Stimulated activated CD8-positive, alpha-beta memory T cell treated with anti-CD3 and anti-CD28 coated beads, Interleukin-2, amount 100 ng/mL, for 48 hours (primary cell): Measurements from ENCODE around the gene C18orf32.
A peak's percentile ranks its signal among the peaks of the same experiment; 100 is the strongest.
"Not testable (repeated sequence)": the region's sequence is repeated elsewhere in the genome, so short reads cannot be mapped to it uniquely, and the experiment has no call there.

ENCODE experiments used
- DNase-seq, 2 donors: peaks; one replicate each; pipeline ENCODE4 v3.0.0-alpha.2; 2020; ENCODE audit warnings: low read depth in 2 of 2

C18orf32 gene

DNA sequence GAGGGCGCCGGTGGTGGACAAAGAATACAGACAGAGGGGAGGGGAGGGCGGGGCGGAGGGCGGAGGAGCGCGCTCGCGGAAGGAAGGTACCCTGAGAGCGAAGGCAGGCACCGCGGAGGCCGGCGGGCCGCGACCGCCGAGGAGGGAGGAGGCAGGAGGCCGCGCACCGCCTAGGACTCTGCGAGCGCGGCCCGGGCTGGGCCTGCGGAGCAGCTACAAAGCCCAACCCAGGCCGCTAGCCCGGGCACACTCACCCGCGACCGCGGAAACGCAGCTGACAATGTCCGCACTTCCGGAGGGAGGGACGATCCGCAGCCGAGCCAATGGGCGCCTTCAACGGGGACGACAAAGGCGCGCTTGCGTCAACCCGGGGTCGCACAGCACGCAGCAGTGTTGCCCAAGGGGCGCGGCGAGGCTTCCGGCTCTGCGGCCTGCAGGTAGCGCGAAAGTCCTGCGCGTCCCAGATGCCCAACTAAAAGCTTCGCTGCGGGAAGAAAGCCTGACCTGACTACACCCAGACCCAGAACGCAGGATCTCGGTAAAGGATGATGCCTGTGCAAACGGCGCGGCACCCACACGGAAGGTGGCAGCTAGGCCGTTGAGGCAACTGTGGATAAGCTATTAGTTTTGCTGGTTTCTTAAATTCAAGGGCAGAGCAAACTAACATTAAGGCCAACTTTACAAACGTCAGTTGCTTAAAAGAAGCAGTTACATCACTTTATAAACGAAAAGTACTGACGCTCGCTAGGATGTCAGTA is at the start of gene C18orf32:
Gene C18orf32 (minus strand): TSS at position 282 of the 758 bp plus-strand sequence. CDS start 3,486 bp downstream, outside the sequence.
- peak; percentile 94 for DNase-seq

- DNase-seq, result no peak
Measured at GRCh38 chr18:49534846-49535601, 48.0 kb upstream of the C18orf32 start.

- no peak for DNase-seq
Measured at GRCh38 chr18:49531678-49532153, 44.7 kb upstream of the C18orf32 start.

- no peak for DNase-seq
Measured at GRCh38 chr18:49529596-49529995, 42.6 kb upstream of the C18orf32 start.

DNA sequence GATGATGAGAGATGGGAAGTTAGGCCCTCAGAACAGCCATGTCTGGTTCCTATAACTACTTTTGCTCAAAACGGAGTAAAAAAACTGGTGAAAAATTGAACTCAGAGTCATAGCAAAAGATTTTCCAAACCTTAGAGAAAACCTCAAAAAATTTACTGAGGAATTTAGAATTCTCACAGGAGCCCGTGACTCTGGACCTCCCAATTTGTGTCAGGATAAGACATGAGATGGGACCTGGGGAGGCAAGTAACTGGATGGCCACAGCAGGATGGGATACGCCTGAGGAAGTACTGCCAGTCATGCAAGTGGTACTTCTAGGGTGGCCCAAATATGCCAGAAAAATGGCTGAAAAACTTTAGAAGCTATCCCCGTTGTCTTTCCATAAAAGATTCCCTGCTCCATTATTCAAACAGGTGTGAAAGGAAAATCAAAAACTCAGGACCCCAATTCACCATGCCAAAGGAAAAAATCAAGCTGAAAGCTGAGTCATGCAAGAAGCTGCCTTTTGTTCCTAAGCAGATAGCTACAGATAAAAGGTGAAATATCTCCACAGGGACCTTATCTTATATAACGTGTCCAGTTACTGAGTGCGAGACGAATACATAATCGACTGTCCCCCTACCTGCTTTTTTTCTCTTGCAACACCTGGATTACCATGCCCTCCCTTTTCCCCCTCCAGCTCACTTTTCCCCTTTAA is 40.7 kb upstream of the C18orf32 start:
- no peak for DNase-seq

GRCh38 chr18:49525981-49526380 is 38.9 kb upstream of the C18orf32 start:
- no peak for DNase-seq

DNA sequence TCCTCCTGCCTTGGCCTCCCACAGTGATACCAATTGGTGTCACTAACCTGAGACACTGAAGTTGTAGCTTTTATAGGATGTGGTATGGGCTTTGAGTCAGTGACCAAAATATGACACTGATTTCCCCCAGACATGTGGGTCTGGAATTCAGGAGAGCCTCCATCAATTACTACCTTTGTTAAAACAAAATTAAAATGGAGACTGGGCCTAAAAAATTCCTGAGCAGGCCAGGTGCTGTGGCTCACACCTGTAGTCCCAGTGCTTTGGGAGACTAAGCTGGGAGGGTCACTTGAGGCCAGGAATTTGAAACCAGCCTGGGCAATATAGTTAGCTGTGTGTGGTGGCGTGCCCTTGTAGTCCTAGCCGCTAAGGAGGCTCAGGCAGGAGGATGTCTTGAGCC is 37.9 kb upstream of the C18orf32 start:
- no peak for DNase-seq

- no peak for DNase-seq
Measured at GRCh38 chr18:49524349-49524748, 37.3 kb upstream of the C18orf32 start.

DNA sequence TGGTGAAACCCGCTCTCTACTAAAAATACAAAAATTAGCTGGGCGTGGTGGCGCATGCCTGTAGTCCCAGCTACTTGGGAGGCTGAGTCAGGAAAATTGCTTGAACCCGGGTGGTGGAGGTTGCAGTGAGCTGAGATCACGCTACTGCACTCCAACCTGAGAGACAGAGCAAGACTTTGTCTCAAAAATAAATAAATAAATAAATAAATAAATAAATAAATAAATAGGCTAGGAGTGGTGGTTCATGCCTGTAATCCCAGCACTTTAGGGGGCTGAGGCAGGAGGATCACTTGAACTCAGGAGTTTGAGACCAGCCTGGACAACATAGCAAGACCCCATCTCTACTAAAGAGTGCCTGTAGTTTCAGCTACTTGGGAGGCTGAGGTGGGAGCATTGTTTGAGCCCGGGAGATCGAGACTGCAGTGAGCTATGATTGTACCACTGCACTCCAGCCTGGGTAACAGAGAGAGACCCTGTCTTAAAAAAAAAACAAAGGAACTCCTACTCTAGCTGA is 36.6 kb upstream of the C18orf32 start:
- not testable (repeated sequence) for DNase-seq

GRCh38 chr18:49521216-49521835 is 34.3 kb upstream of the C18orf32 start:
- no peak for DNase-seq

GRCh38 chr18:49520661-49521145 is 33.7 kb upstream of the C18orf32 start:
- DNase-seq, result no peak

DNA sequence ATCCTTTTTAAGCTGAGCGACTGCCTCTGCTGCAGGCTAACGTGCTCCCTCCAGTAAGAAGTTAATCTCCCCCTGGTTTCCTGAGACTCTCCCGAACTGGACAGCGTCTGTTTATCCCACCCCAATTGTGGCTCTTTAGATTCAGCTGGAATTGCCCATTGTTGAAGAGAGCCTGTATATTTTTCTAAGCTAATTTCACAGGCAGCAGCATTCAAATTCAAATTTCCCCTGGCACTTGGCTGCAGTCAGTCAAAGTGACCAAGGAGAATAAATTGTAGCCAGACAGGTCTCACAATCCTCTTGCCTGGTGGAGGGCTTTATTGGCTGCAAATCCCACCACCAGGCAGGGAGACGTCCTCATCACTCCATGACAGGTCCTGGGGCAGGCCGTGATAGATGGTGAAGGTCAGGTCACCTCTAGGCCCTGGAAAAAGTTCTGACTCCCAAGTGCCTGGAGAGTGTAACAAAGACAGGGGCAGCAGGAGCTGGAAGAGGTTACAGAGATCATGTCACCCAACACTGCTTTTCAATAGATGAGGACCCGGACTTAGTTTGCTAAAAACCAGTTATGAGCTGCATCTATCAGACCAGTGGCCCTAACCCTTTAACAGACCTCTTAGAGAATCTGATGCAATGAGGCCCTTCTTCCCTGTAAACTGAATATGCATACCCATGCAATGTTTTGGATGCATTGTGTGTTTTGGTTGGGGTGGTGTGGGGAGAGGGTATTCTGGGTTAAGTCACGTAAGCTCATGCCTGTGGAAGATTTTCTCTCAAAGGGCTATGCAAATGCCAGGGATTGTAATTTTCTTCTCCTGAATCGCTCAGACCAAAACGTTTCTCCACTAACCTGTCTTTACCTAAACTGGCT is 32.3 kb upstream of the C18orf32 start:
- no peak for DNase-seq

DNA sequence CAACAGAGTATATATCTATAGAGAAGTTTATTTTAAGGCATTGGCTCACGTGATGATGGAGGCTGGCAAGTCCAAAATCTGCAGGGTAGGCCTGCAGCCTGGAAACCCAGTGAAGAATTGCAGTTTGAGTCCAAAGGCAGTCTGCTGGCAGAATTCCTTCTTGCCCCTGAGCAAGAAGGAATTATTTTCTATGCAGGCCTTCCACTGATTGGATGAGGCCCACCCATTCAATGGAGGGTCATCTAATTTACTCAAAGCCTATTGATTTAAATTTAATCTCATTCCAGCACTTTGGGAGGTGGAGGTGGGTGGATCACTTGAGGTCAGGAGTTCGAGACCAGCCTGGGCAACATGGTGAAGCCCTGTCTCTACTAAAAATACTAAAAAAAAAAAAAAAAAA is 30.4 kb upstream of the C18orf32 start:
- no peak for DNase-seq

DNA sequence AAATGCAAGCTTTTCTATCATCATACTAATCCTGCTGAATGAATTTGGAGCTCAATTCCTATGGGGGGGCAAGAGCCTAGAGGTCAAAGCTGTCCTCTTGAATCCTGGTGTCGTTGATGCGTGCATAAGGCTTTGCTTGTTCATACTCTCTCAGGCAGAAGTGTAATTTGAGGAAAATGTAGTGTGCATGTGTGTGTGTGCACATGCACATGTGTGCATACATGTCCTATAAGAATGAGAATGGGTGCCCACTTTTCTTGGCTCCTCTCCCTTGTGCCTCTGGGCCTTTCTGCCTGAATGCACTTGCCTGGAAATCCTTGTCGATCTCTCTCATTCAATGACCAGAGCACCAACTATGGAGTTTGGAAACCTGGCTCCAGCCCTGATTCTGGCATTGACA is 28.5 kb upstream of the C18orf32 start:
- DNase-seq, result no peak

DNA sequence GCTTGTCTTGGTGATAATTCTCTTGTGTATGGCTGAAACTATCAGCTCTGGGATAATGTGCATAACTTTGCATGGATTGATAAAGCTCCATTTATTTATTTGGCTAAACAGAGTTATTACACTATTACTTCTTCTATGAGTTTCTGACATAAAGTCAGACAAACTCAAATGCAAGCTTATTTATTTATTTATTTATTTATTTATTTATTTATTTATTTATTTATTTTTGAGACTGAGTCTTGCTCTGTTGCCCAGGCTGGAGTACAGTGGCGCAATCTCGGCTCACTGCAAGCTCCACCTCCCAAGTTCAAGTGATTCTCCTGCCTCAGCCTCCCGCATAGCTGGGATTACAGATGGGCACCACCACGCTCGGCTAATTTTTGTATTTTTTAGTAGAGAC is 28.0 kb upstream of the C18orf32 start:
- DNase-seq, result not testable (repeated sequence)

GRCh38 chr18:49514577-49514976 is 27.5 kb upstream of the C18orf32 start:
- no peak for DNase-seq

DNA sequence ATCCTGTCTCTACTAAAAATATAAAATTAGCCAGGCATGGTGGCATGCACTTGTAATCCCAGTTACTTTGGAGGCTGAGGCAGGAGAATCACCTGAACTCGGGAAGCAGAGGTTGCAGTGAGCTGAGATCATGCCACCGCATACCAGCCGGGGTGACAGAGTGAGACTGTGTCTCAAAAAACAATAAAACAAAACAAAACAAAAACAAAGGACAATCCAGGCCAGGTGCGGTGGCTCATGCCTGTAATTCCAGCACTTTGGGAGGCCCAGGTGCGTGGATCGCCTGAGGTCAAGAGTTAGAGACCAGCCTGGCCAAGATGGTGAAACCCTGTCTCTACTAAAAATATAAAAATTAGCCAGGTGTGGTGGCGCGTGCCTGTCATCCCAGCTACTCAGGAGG is 25.8 kb upstream of the C18orf32 start:
- not testable (repeated sequence) for DNase-seq

GRCh38 chr18:49510393-49511115 is 23.5 kb upstream of the C18orf32 start:
- peak; percentile 23 to 27 for DNase-seq

- not testable (repeated sequence) for DNase-seq
Measured at GRCh38 chr18:49506438-49506837, 19.4 kb upstream of the C18orf32 start.

DNA sequence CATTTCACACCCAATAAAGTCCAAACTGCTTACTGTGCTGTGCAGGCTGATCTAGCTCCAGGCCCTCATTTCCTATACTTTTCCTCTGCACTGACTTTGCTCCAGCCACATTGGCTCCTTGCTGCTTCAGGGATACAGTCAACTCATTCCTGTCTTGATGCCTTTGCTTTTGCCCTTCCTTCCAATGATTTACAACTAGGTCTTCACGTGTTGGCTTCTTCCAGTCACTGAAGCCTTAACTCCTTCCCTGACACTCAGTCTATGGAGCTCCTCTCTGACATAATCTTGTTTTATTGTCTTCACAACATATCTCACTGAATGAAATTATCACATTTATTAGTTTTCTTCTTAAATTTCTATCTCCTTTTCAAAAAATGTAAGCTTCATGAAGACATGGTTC is 16.9 kb upstream of the C18orf32 start:
- no peak for DNase-seq
